Fibroblast of skin of back (primary cell): ENCODE data around the gene SYNE3.
"Not testable (repeated sequence)": the region's sequence is repeated elsewhere in the genome, so short reads cannot be mapped to it uniquely, and the experiment has no call there.

Experiments used
- DNase-seq: peaks from one replicate; pipeline ENCODE4 v3.0.0-alpha.2; 2013

Gene SYNE3

GRCh38 chr14:95523815-95524448 lies 7.5 kb upstream of the SYNE3 start:
- DNase-seq = peak; percentile 98

DNA sequence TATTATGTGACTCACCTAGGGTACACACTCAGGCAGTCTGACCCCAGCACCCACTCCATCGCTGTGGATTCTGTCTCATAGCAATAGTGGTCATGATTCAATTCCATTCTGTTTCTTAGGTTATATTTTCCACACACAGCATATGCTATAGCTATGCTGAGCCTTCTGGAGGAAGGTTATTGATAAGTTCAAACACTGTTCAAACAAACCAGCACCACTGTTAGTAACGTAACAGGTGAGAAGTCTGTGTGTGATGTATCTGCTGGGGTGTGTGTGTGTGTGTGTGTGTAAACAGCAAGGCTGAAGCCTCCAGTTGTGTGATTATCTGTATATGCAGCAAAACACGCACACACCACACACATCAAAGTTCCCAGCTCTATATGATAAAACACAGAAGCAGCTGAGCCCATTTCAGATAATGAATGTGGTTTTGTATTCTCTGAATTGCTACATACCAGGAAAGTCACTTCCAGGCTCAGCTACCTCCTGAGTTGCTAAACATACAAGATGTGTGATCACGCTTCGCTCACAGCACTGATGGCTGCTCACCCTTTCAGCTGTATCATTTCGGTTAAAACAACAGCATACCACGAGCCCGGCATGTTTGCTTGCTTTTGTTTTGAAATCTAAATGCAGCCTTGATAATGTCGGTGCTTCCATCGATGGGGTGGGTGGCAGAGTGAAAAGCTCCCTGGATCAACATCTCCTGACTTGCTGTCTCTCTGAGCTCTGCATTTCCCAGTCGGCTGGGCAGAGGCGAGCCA lies 6.8 kb upstream of the SYNE3 start:
- peak; percentile 60 for DNase-seq

GRCh38 chr14:95522556-95522955 lies 6.1 kb upstream of the SYNE3 start:
- DNase-seq = no peak

DNA sequence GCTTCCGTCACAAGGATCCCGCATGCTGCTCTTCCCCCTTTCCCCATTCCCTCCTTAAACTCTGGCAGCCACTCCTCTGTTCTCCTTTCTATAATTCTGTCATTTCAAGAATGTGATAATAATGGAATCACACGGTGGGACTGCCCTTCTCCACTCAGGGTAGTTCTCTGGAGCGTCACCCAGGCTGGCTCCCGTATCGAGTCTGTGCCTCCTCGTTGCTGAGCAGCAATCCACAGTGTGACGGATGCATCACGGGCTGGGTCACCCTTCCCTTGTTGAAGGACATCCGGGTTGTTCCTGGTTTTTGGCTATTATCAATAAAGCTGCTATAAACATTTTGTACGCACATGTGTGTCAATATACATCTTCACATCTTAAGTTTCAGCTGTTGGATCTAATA lies 5.7 kb upstream of the SYNE3 start:
- DNase-seq = no peak

DNA sequence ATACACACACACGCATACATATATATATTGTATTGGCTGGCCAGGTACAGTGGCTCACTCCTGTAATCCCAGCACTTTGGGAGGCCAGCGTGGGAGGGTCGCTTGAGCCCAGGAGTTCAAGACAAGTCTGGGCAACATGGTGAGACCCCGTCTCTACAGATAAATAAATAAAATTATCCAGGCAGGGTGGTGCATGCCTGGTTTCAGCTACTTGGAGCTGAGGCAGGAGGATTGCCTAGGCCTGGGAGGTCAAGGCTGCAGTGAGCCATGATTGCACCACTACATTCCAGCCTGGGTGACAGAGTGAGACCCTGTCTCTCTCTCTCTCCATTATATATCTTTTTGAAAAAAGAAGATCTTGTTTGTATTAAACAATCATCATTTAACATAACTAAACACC lies 4.6 kb upstream of the SYNE3 start:
- DNase-seq = no peak

DNA sequence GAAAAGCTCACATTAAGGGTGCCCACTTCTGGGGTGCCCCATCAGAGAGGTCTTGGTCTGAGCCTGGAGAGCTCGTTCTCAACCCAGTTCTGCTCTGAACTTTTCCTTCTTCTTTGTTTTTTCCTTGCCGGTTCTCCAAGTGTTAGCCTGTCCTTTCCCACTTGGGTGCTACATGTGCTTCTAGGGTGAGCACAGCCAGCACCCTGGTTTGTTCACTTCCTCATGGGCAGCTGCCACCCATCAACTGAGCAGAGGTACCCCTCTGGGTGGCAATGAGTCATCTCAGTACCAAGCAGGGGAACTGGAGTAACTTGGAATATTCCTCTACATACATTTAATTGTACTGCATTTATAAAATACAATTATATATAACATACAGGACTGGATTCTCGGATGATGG lies 3.9 kb upstream of the SYNE3 start:
- no peak for DNase-seq

GRCh38 chr14:95519699-95520098 lies 3.2 kb upstream of the SYNE3 start:
- DNase-seq = peak; percentile 91

GRCh38 chr14:95518045-95518751 lies 1.7 kb upstream of the SYNE3 start:
- peak; percentile 81 for DNase-seq

- DNase-seq = peak; percentile 72
These were observed 576 bp downstream of the SYNE3 start for GRCh38 chr14:95515596-95516552.

DNA sequence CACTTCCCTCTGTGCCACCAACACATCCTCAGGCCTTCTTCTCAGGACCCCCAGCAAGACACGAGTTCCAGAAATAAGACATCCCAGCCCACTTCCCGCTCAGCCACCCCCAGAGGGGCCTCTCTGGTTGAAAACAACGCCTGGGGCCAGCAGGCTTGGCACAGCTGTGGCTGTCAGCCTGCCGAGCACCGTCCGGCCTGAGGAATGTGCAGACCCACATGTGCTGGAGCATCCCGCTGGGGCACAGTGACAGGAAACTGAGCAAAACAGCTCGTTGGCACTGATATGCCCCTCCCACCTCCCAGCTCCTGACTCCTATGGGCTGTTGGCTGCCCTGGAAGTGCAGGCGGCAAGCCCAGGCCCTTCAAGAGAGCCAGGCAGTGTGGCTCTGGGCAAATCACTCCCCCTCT lies 1.4 kb downstream of the SYNE3 start:
- DNase-seq = peak; percentile 89

- DNase-seq = no peak
These were observed 2.0 kb downstream of the SYNE3 start for GRCh38 chr14:95514131-95515079.

GRCh38 chr14:95513291-95513690 lies 3.2 kb downstream of the SYNE3 start:
- no peak for DNase-seq

- DNase-seq = no peak
These were observed 4.8 kb downstream of the SYNE3 start for GRCh38 chr14:95511687-95512086.

- no peak for DNase-seq
These were observed 5.6 kb downstream of the SYNE3 start for GRCh38 chr14:95510804-95511203.

GRCh38 chr14:95510344-95510743 lies 6.1 kb downstream of the SYNE3 start:
- not testable (repeated sequence) for DNase-seq

GRCh38 chr14:95509495-95509894 lies 7.0 kb downstream of the SYNE3 start:
- no peak for DNase-seq

DNA sequence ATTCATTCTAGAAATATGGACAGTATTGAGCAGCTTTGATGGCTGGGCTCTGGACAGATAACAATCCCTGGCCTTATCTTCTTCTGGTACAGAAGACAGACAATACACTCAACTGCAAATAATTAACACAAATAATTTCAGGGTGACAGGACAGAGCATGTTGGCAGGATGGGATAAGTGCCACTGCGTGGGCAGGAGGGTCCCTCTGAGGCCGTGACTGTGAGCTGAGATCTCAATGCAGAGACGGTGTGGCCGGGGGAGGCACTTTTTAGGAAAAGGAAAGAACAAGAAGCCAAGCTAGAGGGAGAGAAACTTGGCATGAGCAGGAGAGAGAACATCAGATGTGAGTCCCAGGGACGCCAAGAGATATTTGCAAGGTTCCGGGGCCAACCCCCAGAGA lies 8.1 kb downstream of the SYNE3 start:
- no peak for DNase-seq

- peak; percentile 77 for DNase-seq
These were observed 8.7 kb downstream of the SYNE3 start for GRCh38 chr14:95507701-95508103.

GRCh38 chr14:95507174-95507573 lies 9.3 kb downstream of the SYNE3 start:
- peak; percentile 65 for DNase-seq

GRCh38 chr14:95505030-95505589 lies 11.3 kb downstream of the SYNE3 start:
- DNase-seq = no peak
